Astrocyte (in vitro differentiated cells and primary cell): ENCODE measurements around the gene CACNA1C.

Experiments used
- EZH2 ChIP-seq: IDR thresholded peaks from 2 replicates; pipeline ENCODE4 v1.6.1; 2012; ENCODE audit warnings: mild to moderate bottlenecking, low read length, inconsistent platforms; ENCODE audit not compliant: insufficient read depth
- TF ChIP-seq, protein P1 (sequence below): IDR thresholded peaks from 2 replicates; pipeline ENCODE4 v1.5.1; 2011; ENCODE audit warnings: low read depth, mild to moderate bottlenecking, inconsistent platforms, low read length, moderate library complexity; ENCODE audit not compliant: insufficient read depth

DNA sequence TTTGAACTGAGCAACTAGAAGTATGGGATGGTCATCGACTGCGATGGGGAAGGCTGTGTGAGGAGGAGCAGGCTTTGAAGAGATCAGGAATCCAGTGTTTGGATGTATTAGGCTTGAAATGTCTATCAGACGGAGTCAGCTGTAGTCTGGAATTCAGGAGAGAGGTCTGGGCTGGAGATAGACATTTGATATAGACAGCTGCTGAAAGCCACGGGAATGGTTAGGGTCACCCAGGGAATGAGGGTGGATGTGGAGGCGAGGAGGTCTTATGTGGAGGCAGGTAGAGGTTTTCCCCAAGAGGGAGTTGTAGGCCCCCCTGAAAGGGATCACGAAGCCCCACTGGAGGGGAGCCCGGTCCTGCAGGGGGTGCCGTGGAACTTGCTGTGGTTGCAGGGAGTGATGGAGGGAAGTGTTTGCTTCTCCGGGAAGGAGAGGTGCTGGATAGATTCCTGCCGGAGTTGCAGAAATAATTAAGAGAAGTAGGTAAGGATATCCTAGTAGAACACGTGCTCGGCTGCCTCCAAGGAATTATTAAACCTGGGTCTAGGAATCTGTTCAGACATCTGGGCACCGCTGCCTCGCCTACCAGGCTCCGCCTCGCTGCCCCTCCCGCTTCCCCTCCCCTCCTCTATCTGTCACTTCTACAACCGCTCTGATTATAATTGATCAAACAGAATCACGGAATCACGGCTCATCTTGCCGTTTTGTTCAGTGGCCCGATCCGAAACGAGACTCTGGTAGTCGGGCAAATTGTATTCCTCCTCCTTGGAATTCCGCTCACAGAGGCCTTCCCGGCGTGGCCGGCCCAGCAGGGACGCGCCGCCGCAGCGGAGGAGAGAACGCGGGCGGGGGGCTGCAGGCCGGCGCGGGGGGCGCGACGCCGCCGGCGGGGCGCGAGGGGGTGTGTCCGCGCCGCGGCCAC is 826 bp upstream of the CACNA1C start:
- no peak for TF ChIP-seq EZH2
- TF ChIP-seq, protein P1, sequence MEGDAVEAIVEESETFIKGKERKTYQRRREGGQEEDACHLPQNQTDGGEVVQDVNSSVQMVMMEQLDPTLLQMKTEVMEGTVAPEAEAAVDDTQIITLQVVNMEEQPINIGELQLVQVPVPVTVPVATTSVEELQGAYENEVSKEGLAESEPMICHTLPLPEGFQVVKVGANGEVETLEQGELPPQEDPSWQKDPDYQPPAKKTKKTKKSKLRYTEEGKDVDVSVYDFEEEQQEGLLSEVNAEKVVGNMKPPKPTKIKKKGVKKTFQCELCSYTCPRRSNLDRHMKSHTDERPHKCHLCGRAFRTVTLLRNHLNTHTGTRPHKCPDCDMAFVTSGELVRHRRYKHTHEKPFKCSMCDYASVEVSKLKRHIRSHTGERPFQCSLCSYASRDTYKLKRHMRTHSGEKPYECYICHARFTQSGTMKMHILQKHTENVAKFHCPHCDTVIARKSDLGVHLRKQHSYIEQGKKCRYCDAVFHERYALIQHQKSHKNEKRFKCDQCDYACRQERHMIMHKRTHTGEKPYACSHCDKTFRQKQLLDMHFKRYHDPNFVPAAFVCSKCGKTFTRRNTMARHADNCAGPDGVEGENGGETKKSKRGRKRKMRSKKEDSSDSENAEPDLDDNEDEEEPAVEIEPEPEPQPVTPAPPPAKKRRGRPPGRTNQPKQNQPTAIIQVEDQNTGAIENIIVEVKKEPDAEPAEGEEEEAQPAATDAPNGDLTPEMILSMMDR, result no peak
